OCI-LY3 (cell line): ENCODE data around the gene ARHGAP42.

Experiments used
- H2AFZ ChIP-seq: fragments of 200-600, 300-600 bp; shearing (Covaris generic); 2 replicates; pipeline ENCODE4 v1.6.0; 2014; ENCODE audit warnings: antibody characterized with exemption, low read depth, low read length
- H3K27ac ChIP-seq: fragments of 200-600, 300-600 bp; sonication (generic); 2 replicates; pipeline ENCODE4 v1.5.1; 2014; ENCODE audit warnings: mild to moderate bottlenecking, low read length, moderate library complexity, mixed read lengths
- H3K27me3 ChIP-seq: fragments of 200-600, 300-600 bp; sonication (generic); 2 replicates; pipeline ENCODE4 v1.6.1; 2014; ENCODE audit warnings: low read depth, low read length, mixed read lengths
- H3K36me3 ChIP-seq: fragments of 200-600, 300-600 bp; sonication (generic); replicated peaks from 2 replicates; pipeline ENCODE3; 2014; ENCODE audit warnings: low read depth, low read length, mixed read lengths
- H3K4me1 ChIP-seq: fragments of 300-600, 200-600 bp; sonication (generic); 2 replicates; pipeline ENCODE4 v1.6.1; 2014; ENCODE audit warnings: low read length, mixed read lengths
- H3K4me2 ChIP-seq: fragments of 200-600, 300-600 bp; sonication (generic); 2 replicates; pipeline ENCODE4 v1.6.1; 2014; ENCODE audit warnings: low read length, mixed read lengths
- H3K4me3 ChIP-seq: fragments of 300-600, 200-600 bp; sonication (generic); 2 replicates; pipeline ENCODE4 v1.5.1; 2014; ENCODE audit warnings: antibody characterized with exemption, mild to moderate bottlenecking, low read length, moderate library complexity
- H3K79me2 ChIP-seq: fragments of 300-600, 200-600 bp; shearing (Covaris generic); 2 replicates; pipeline ENCODE4 v1.6.1; 2014; ENCODE audit warnings: mild to moderate bottlenecking, low read length, mixed read lengths
- H3K9ac ChIP-seq: fragments of 300-600, 200-600 bp; shearing (Covaris generic); 2 replicates; pipeline ENCODE4 v1.6.0; 2014; ENCODE audit warnings: mild to moderate bottlenecking, low read length, moderate library complexity
- H3K9me3 ChIP-seq: fragments of 200-600, 300-600 bp; shearing (Covaris generic); 2 replicates; pipeline ENCODE4 v1.6.1; 2014; ENCODE audit warnings: low read length, mixed read lengths; ENCODE audit not compliant: insufficient read depth
- H4K20me1 ChIP-seq: fragments of 200-600, 300-600 bp; sonication (generic); 2 replicates; pipeline ENCODE4 v1.6.1; 2016; ENCODE audit warnings: low read length, mixed read lengths; ENCODE audit not compliant: insufficient read depth
- CTCF ChIP-seq: fragments of 200-600, 300-600 bp; sonication (generic); IDR thresholded peaks from 2 replicates; pipeline ENCODE4 v1.5.1; 2014; ENCODE audit warnings: antibody characterized with exemption, low read length, low read depth
- EZH2phosphoT487 ChIP-seq: fragments of 200-600 bp; shearing (Covaris generic); IDR thresholded peaks from 2 replicates; pipeline ENCODE4 v1.6.1; 2018; ENCODE audit warnings: antibody characterized with exemption, mixed run types, low read depth

Gene ARHGAP42

GRCh38 chr11:100925935-100926334, 238.8 kb downstream of the ARHGAP42 start:
- TF ChIP-seq EZH2phosphoT487 (no peak), CTCF (no peak)
- Histone ChIP-seq H3K27me3 (peaks cover 9% of the 10 kb centered on the region; the same call in 1 of the 2 replicates), H3K4me3 (no peak overlapping the region), H3K9ac (no peak overlapping the region), H3K4me1 (peaks cover 22% of the 10 kb centered on the region), H3K79me2 (no peaks in the 10 kb centered on the region), H3K27ac (no peak overlapping the region), H3K4me2 (peak overlapping the region; percentile 30; the same call in 1 of the 2 replicates), H2AFZ (no peak overlapping the region), H3K36me3 (no peaks in the 10 kb centered on the region), H4K20me1 (peaks cover 16% of the 10 kb centered on the region; the same call in 1 of the 2 replicates), H3K9me3 (no peaks in the 10 kb centered on the region)

- Histone ChIP-seq H3K9me3 (no peaks in the 10 kb centered on the region), H3K9ac (no peak overlapping the region), H3K4me2 (no peak overlapping the region), H3K27me3 (peaks cover 18% of the 10 kb centered on the region; the same call in 1 of the 2 replicates), H2AFZ (no peak overlapping the region), H3K79me2 (no peaks in the 10 kb centered on the region), H3K4me1 (peaks cover 29% of the 10 kb centered on the region), H4K20me1 (peaks cover 16% of the 10 kb centered on the region; the same call in 1 of the 2 replicates), H3K4me3 (no peak overlapping the region), H3K27ac (no peak overlapping the region), H3K36me3 (no peaks in the 10 kb centered on the region)
- TF ChIP-seq CTCF (no peak), EZH2phosphoT487 (no peak)
Observed at GRCh38 chr11:100927579-100927978, 240.5 kb downstream of the ARHGAP42 start.

GRCh38 chr11:100928426-100928825, 241.3 kb downstream of the ARHGAP42 start:
- H3K9me3 ChIP-seq = no peaks in the 10 kb centered on the region
- no peak overlapping the region for H2AFZ ChIP-seq
- no peak overlapping the region for H3K4me2 ChIP-seq
- no peak overlapping the region for H3K9ac ChIP-seq
- peaks cover 18% of the 10 kb centered on the region; the same call in 1 of the 2 replicates for H3K27me3 ChIP-seq
- no peak for TF ChIP-seq CTCF
- no peak for TF ChIP-seq EZH2phosphoT487
- H4K20me1 ChIP-seq = peaks cover 16% of the 10 kb centered on the region; the same call in 1 of the 2 replicates
- no peak overlapping the region for H3K27ac ChIP-seq
- H3K36me3 ChIP-seq = no peaks in the 10 kb centered on the region
- H3K79me2 ChIP-seq = no peaks in the 10 kb centered on the region
- peaks cover 32% of the 10 kb centered on the region for H3K4me1 ChIP-seq
- H3K4me3 ChIP-seq = no peak overlapping the region

GRCh38 chr11:100929377-100929776, 242.3 kb downstream of the ARHGAP42 start:
- TF ChIP-seq EZH2phosphoT487 = no peak
- no peak for TF ChIP-seq CTCF
- peaks cover 18% of the 10 kb centered on the region; the same call in 1 of the 2 replicates for H3K27me3 ChIP-seq
- peaks cover 32% of the 10 kb centered on the region for H3K4me1 ChIP-seq
- H2AFZ ChIP-seq = no peak overlapping the region
- no peak overlapping the region for H3K4me3 ChIP-seq
- H4K20me1 ChIP-seq = peaks cover 16% of the 10 kb centered on the region; the same call in 1 of the 2 replicates
- H3K9ac ChIP-seq = no peak overlapping the region
- peak overlapping the region; percentile 47 for H3K4me2 ChIP-seq
- no peak overlapping the region for H3K27ac ChIP-seq
- no peaks in the 10 kb centered on the region for H3K9me3 ChIP-seq
- no peaks in the 10 kb centered on the region for H3K79me2 ChIP-seq
- no peaks in the 10 kb centered on the region for H3K36me3 ChIP-seq
